GM19395 (cell line): ENCODE data around the gene HAGH.

ENCODE experiments used
- ATAC-seq: cut with Tn5 transposase; IDR thresholded peaks from one replicate; pipeline ENCODE4 v1.9.1; 2021; ENCODE audit warnings: mild to moderate bottlenecking, moderate library complexity; ENCODE audit not compliant: unreplicated experiment

Gene HAGH

GRCh38 chr16:1775846-1776671 is 50.6 kb downstream of the HAGH start:
- no peak for ATAC-seq

GRCh38 chr16:1775006-1775845 is 51.4 kb downstream of the HAGH start:
- no peak for ATAC-seq

GRCh38 chr16:1774448-1774780 is 52.2 kb downstream of the HAGH start:
- ATAC-seq, result no peak

GRCh38 chr16:1773703-1774447 is 52.8 kb downstream of the HAGH start:
- ATAC-seq, result no peak

GRCh38 chr16:1772908-1773702 is 53.5 kb downstream of the HAGH start, which contains the start of gene MRPS34:
Gene MRPS34, minus strand, starts transcription at chr16:1773134. Its CDS starts 15 bp downstream, at chr16:1773119.
- ATAC-seq, result no peak

- no peak for ATAC-seq
Observed at GRCh38 chr16:1772362-1772907, 54.2 kb downstream of the HAGH start, which contains the start of gene EME2. Gene EME2, plus strand, starts transcription at chr16:1772810. Its CDS starts 418 bp downstream, at chr16:1773228.

GRCh38 chr16:1771864-1772361 is 54.7 kb downstream of the HAGH start:
- ATAC-seq, result no peak

GRCh38 chr16:1771188-1771863 is 55.3 kb downstream of the HAGH start, which contains the start of gene NME3:
Gene NME3, minus strand, starts transcription at chr16:1771543. Its CDS starts 9 bp downstream, at chr16:1771534.
- ATAC-seq, result no peak

GRCh38 chr16:1770328-1771187 is 56.1 kb downstream of the HAGH start:
- no peak for ATAC-seq

- no peak for ATAC-seq
Observed at GRCh38 chr16:1769402-1770300, 57.0 kb downstream of the HAGH start.

GRCh38 chr16:1768767-1769401 is 57.7 kb downstream of the HAGH start:
- ATAC-seq, result no peak

GRCh38 chr16:1768061-1768766 is 58.4 kb downstream of the HAGH start:
- ATAC-seq, result no peak

GRCh38 chr16:1767116-1767994 is 59.3 kb downstream of the HAGH start:
- ATAC-seq, result no peak

GRCh38 chr16:1766701-1767100 is 59.9 kb downstream of the HAGH start:
- ATAC-seq, result no peak

GRCh38 chr16:1766231-1766630 is 60.4 kb downstream of the HAGH start:
- ATAC-seq, result no peak
